ENCODE measurements around the gene RFX5. TPM values are rescaled to one million over a fixed set of nuclear protein-coding genes. Genes with fewer than 3 reads are reported as not detected.

The RFX5 gene
- total and polyA plus RNA-seq, 9 of the 15 experiments (the other 6 are each of a cell fraction or from before 2014, with no cell fraction given) = 3.8 to 48.2 (median 32.2) TPM

DNA sequence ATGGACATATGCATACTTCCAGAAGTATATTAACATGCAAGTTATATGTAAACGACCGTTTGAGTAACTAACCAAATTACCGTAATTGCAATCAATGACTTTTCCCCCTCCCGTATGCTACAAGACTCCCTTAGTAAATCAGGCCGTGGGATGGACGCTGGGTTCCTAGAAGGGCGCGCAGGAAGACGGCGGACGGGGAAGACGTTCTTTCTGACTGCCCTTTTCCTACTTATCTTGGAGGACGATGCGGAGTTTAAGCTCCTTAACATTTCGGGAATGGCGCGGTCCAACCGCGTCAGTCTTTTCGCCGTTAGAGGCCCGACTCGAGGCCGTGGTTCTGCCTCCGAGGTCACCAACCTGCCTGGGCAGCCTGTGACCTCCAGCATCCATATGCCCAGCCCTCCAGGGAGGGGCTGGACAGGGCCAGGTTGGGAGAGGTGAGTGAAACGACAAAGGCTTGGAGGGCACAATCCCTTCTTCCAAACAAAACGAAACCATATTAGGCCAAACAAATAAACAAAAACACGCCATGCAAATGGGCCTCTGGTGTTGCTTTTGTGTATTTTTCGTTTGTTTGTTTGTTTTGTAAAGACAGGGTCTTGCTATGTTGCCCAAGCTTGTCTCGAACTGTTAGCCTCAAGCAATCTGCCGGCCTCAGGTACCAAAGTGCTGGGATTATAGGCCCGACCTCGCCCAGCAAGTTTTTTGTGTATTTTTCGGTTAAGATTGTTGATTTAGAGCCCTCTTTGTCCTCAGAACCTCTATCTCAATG lies 19.0 kb downstream of the RFX5 start (continued):
- TF ChIP-seq NONO (IDR thresholded peaks at IDR 0.05; ENCODE audit: low read depth in 2 of 2, low read length in 1 of 2) = 0 out of 4 replicates have a peak, but pooled peaks of 1 of the 2 experiments have one; percentile 10
- TF ChIP-seq, protein P1, sequence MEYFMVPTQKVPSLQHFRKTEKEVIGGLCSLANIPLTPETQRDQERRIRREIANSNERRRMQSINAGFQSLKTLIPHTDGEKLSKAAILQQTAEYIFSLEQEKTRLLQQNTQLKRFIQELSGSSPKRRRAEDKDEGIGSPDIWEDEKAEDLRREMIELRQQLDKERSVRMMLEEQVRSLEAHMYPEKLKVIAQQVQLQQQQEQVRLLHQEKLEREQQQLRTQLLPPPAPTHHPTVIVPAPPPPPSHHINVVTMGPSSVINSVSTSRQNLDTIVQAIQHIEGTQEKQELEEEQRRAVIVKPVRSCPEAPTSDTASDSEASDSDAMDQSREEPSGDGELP (CRISPR knock-in tag; IDR thresholded peaks at IDR 0.05; ENCODE audit: borderline replicate concordance) = peak; percentile 35; the same call in 1 of the 2 replicates
- TF ChIP-seq HNRNPLL (IDR thresholded peaks at IDR 0.05; ENCODE audit: low read depth, low read length, poor library complexity, severe bottlenecking) = peak; percentile 47
- TF ChIP-seq, protein P2, sequence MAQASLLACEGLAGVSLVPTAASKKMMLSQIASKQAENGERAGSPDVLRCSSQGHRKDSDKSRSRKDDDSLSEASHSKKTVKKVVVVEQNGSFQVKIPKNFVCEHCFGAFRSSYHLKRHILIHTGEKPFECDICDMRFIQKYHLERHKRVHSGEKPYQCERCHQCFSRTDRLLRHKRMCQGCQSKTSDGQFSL (CRISPR knock-in tag; IDR thresholded peaks at IDR 0.05) = no peak; the same call in 1 of the 2 replicates
- TF ChIP-seq, protein P2 (tag; IDR thresholded peaks at IDR 0.05) = 0 out of 4 replicates have a peak, but pooled peaks of 1 of the 2 experiments have one; percentile 49
- TF ChIP-seq SIRT6 (IDR thresholded peaks at IDR 0.05; ENCODE audit: low read depth, low read length) = no peak
- TF ChIP-seq KAT7 (CRISPR knock-in tag; IDR thresholded peaks at IDR 0.05; ENCODE audit: borderline replicate concordance) = peak; percentile 75; the same call in 1 of the 2 replicates
- TF ChIP-seq, protein P3, sequence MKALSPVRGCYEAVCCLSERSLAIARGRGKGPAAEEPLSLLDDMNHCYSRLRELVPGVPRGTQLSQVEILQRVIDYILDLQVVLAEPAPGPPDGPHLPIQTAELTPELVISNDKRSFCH (CRISPR knock-in tag; IDR thresholded peaks at IDR 0.05) = no peak
- TF ChIP-seq, protein P3 (tag; IDR thresholded peaks at IDR 0.05) = peak; percentile 68; the same call in 1 of the 2 replicates
- TF ChIP-seq BRD4 (IDR thresholded peaks at IDR 0.05) = no peak; the same call in 1 of the 2 replicates
- TF ChIP-seq, protein P4, sequence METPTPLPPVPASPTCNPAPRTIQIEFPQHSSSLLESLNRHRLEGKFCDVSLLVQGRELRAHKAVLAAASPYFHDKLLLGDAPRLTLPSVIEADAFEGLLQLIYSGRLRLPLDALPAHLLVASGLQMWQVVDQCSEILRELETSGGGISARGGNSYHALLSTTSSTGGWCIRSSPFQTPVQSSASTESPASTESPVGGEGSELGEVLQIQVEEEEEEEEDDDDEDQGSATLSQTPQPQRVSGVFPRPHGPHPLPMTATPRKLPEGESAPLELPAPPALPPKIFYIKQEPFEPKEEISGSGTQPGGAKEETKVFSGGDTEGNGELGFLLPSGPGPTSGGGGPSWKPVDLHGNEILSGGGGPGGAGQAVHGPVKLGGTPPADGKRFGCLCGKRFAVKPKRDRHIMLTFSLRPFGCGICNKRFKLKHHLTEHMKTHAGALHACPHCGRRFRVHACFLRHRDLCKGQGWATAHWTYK (CRISPR knock-in tag; IDR thresholded peaks at IDR 0.05) = 0 out of 2 replicates have a peak, but pooled peaks have one; percentile 16
- TF ChIP-seq, protein P5, sequence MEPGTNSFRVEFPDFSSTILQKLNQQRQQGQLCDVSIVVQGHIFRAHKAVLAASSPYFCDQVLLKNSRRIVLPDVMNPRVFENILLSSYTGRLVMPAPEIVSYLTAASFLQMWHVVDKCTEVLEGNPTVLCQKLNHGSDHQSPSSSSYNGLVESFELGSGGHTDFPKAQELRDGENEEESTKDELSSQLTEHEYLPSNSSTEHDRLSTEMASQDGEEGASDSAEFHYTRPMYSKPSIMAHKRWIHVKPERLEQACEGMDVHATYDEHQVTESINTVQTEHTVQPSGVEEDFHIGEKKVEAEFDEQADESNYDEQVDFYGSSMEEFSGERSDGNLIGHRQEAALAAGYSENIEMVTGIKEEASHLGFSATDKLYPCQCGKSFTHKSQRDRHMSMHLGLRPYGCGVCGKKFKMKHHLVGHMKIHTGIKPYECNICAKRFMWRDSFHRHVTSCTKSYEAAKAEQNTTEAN (CRISPR knock-in tag; IDR thresholded peaks at IDR 0.05) = no peak
- no peak for TF ChIP-seq BHLHE40 (IDR thresholded peaks at IDR 0.05; ENCODE audit: low read length)
- no peak for TF ChIP-seq ZNF184 (CRISPR knock-in tag; IDR thresholded peaks at IDR 0.05)
- TF ChIP-seq L3MBTL2 (IDR thresholded peaks at IDR 0.05) = peak; percentile 50
- 0 out of 2 replicates have a peak, but pooled peaks have one; percentile 14 for TF ChIP-seq PYGO2 (tag; IDR thresholded peaks at IDR 0.05)
- TF ChIP-seq ZNF232 (CRISPR knock-in tag; IDR thresholded peaks at IDR 0.05) = 0 out of 2 replicates have a peak, but pooled peaks have one; percentile 16
- TF ChIP-seq, protein P6, sequence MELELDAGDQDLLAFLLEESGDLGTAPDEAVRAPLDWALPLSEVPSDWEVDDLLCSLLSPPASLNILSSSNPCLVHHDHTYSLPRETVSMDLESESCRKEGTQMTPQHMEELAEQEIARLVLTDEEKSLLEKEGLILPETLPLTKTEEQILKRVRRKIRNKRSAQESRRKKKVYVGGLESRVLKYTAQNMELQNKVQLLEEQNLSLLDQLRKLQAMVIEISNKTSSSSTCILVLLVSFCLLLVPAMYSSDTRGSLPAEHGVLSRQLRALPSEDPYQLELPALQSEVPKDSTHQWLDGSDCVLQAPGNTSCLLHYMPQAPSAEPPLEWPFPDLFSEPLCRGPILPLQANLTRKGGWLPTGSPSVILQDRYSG (tag; conservative IDR thresholded peaks at IDR 0.05; ENCODE audit: low read depth) = 0 out of 2 replicates have a peak, but pooled peaks have one; percentile 68
- 0 out of 2 replicates have a peak, but pooled peaks have one; percentile 25 for TF ChIP-seq ETV5 (CRISPR knock-in tag; IDR thresholded peaks at IDR 0.05; ENCODE audit: low read depth)
- 0 out of 2 replicates have a peak, but pooled peaks have one; percentile 39 for TF ChIP-seq GABPB2 (CRISPR knock-in tag; conservative IDR thresholded peaks at IDR 0.05)
- TF ChIP-seq ZFP1 (CRISPR knock-in tag; IDR thresholded peaks at IDR 0.05) = no peak

Data from K562 (cell line).